ENCODE data around the gene MAN2B2. TPM values are rescaled to one million over a fixed set of nuclear protein-coding genes. Genes with fewer than 3 reads are reported as not detected.

MAN2B2 gene
- total RNA-seq, 1 donor from 2014 or later, result 32.2 TPM

GRCh38 chr4:6532102-6532501 lies 42.9 kb upstream of the MAN2B2 start:
- TF ChIP-seq CTCF (IDR thresholded peaks at IDR 0.05; ENCODE audit: insufficient read depth, low read depth, low read length), result no peak
- TF ChIP-seq EZH2 (IDR thresholded peaks at IDR 0.05; ENCODE audit: insufficient read depth, low read length), result no peak
- Histone ChIP-seq H3K9ac (ENCODE audit: low read length) (no peak overlapping the region), H3K4me2 (ENCODE audit: low read length) (no peak overlapping the region), H3K4me3 (ENCODE audit: insufficient read depth, low read depth, low read length) (no peak overlapping the region), H3K9me3 (ENCODE audit: insufficient read depth, low read depth, low read length) (peaks cover 4% of the 10 kb centered on the region), H3K27ac (ENCODE audit: low read depth, low read length) (no peak overlapping the region), H3K36me3 (ENCODE audit: insufficient read depth, low read length) (no peaks in the 10 kb centered on the region), H3K79me2 (ENCODE audit: insufficient read depth, low read length) (no peaks in the 10 kb centered on the region), H3K27me3 (ENCODE audit: insufficient read depth, low read length) (no peaks in the 10 kb centered on the region), H4K20me1 (ENCODE audit: insufficient read depth, low read length) (peaks cover 4% of the 10 kb centered on the region), H2AFZ (ENCODE audit: low read depth, low read length) (no peak overlapping the region), H3K4me1 (ENCODE audit: insufficient read depth, low read length) (no peaks in the 10 kb centered on the region)
- no peak for DNase-seq (ENCODE audit: low read depth)
- H3K27me3 Mint-ChIP-seq (ENCODE audit: low read depth, unreplicated experiment), result peaks cover 37% of the 10 kb centered on the region
- no peak overlapping the region for H3K27ac Mint-ChIP-seq (ENCODE audit: unreplicated experiment)
- H3K4me1 Mint-ChIP-seq (ENCODE audit: low read depth, unreplicated experiment), result peaks cover 2% of the 10 kb centered on the region
- no peak overlapping the region for H3K4me3 Mint-ChIP-seq (ENCODE audit: unreplicated experiment)
- peaks cover 5% of the 10 kb centered on the region for H3K9me3 Mint-ChIP-seq (ENCODE audit: unreplicated experiment)
- no peak for FAIRE-seq
- H3K36me3 Mint-ChIP-seq (ENCODE audit: low read depth, unreplicated experiment), result no peaks in the 10 kb centered on the region

- H3K27me3 Mint-ChIP-seq (ENCODE audit: low read depth, unreplicated experiment), result peaks cover 38% of the 10 kb centered on the region
- Histone ChIP-seq H3K9ac (ENCODE audit: low read length) (no peak overlapping the region), H4K20me1 (ENCODE audit: insufficient read depth, low read length) (peaks cover 4% of the 10 kb centered on the region), H3K27ac (ENCODE audit: low read depth, low read length) (no peak overlapping the region), H3K36me3 (ENCODE audit: insufficient read depth, low read length) (no peaks in the 10 kb centered on the region), H3K4me3 (ENCODE audit: insufficient read depth, low read depth, low read length) (no peak overlapping the region), H3K4me1 (ENCODE audit: insufficient read depth, low read length) (no peaks in the 10 kb centered on the region), H3K79me2 (ENCODE audit: insufficient read depth, low read length) (no peaks in the 10 kb centered on the region), H3K27me3 (ENCODE audit: insufficient read depth, low read length) (no peaks in the 10 kb centered on the region), H2AFZ (ENCODE audit: low read depth, low read length) (no peak overlapping the region), H3K9me3 (ENCODE audit: insufficient read depth, low read depth, low read length) (peaks cover 4% of the 10 kb centered on the region), H3K4me2 (ENCODE audit: low read length) (no peak overlapping the region)
- no peak overlapping the region for H3K27ac Mint-ChIP-seq (ENCODE audit: unreplicated experiment)
- TF ChIP-seq CTCF (IDR thresholded peaks at IDR 0.05; ENCODE audit: insufficient read depth, low read depth, low read length) (no peak), EZH2 (IDR thresholded peaks at IDR 0.05; ENCODE audit: insufficient read depth, low read length) (no peak)
- no peaks in the 10 kb centered on the region for H3K36me3 Mint-ChIP-seq (ENCODE audit: low read depth, unreplicated experiment)
- H3K4me3 Mint-ChIP-seq (ENCODE audit: unreplicated experiment), result no peak overlapping the region
- peaks cover 5% of the 10 kb centered on the region for H3K9me3 Mint-ChIP-seq (ENCODE audit: unreplicated experiment)
- no peak for DNase-seq (ENCODE audit: low read depth)
- FAIRE-seq, result no peak
- peaks cover 2% of the 10 kb centered on the region for H3K4me1 Mint-ChIP-seq (ENCODE audit: low read depth, unreplicated experiment)
Observed at GRCh38 chr4:6532658-6533057, 42.3 kb upstream of the MAN2B2 start.

- Mint-ChIP-seq H3K27ac (ENCODE audit: unreplicated experiment) (no peak overlapping the region), H3K36me3 (ENCODE audit: low read depth, unreplicated experiment) (no peaks in the 10 kb centered on the region), H3K27me3 (ENCODE audit: low read depth, unreplicated experiment) (peaks cover 44% of the 10 kb centered on the region), H3K9me3 (ENCODE audit: unreplicated experiment) (peaks cover 5% of the 10 kb centered on the region), H3K4me1 (ENCODE audit: low read depth, unreplicated experiment) (no peaks in the 10 kb centered on the region), H3K4me3 (ENCODE audit: unreplicated experiment) (no peak overlapping the region)
- Histone ChIP-seq H3K4me1 (ENCODE audit: insufficient read depth, low read length) (no peaks in the 10 kb centered on the region), H3K4me2 (ENCODE audit: low read length) (no peak overlapping the region), H3K36me3 (ENCODE audit: insufficient read depth, low read length) (no peaks in the 10 kb centered on the region), H4K20me1 (ENCODE audit: insufficient read depth, low read length) (peaks cover 4% of the 10 kb centered on the region), H2AFZ (ENCODE audit: low read depth, low read length) (no peak overlapping the region), H3K9ac (ENCODE audit: low read length) (no peak overlapping the region), H3K79me2 (ENCODE audit: insufficient read depth, low read length) (no peaks in the 10 kb centered on the region), H3K27ac (ENCODE audit: low read depth, low read length) (no peak overlapping the region), H3K9me3 (ENCODE audit: insufficient read depth, low read depth, low read length) (peaks cover 4% of the 10 kb centered on the region), H3K4me3 (ENCODE audit: insufficient read depth, low read depth, low read length) (no peak overlapping the region), H3K27me3 (ENCODE audit: insufficient read depth, low read length) (peaks cover 2% of the 10 kb centered on the region)
- no peak for DNase-seq (ENCODE audit: low read depth)
- FAIRE-seq, result no peak
- no peak for TF ChIP-seq CTCF (IDR thresholded peaks at IDR 0.05; ENCODE audit: insufficient read depth, low read depth, low read length)
- no peak for TF ChIP-seq EZH2 (IDR thresholded peaks at IDR 0.05; ENCODE audit: insufficient read depth, low read length)
Observed at GRCh38 chr4:6534050-6534449, 40.9 kb upstream of the MAN2B2 start.

All from astrocyte (in vitro differentiated cells and primary cell).